ENCODE results near the gene SSNA1.

SSNA1 gene, protein sequence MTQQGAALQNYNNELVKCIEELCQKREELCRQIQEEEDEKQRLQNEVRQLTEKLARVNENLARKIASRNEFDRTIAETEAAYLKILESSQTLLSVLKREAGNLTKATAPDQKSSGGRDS

DNA sequence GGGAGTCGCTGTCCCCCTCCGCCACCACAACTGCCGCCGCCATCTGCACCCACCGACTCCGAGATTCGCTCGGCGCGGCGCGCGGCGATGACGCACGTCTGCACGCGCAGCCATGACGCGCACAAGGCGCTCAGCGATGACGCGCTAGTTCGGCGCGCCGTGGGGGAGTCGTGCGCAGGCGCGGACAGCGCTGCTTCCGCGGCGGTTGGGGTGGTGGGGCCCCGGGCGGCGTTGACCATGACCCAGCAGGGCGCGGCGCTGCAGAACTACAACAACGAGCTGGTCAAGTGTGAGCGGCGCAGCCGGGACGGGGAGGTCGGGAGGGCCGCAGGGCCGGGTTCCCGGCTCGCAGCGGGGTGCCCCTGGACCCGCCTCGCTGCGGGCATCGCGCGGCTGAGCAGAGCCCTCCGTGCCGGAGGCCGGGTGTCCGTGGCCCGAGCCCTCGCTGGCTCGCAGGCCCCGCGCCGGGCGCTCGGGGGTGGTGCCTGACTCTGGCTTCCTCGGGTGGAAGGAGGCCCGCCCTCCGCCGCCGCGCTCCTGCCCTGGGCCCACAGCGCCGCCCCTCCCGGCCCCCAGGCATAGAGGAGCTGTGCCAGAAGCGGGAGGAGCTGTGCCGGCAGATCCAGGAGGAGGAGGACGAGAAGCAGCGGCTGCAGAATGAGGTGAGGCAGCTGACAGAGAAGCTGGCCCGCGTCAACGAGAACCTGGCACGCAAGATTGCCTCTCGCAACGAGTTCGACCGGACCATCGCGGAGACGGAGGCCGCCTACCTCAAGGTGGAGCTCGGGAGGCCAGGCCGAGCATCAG, at the start of gene SSNA1, which contains the start of gene ANAPC2:
Gene SSNA1 (plus strand): TSS at position 187 of the 807 bp plus-strand sequence. CDS start 51 bp downstream, at position 238.
Gene ANAPC2 (minus strand): TSS at position 71 of the 807 bp plus-strand sequence. CDS start 28 bp downstream, at position 43.
- DNase-seq: peak; percentile 85

DNA sequence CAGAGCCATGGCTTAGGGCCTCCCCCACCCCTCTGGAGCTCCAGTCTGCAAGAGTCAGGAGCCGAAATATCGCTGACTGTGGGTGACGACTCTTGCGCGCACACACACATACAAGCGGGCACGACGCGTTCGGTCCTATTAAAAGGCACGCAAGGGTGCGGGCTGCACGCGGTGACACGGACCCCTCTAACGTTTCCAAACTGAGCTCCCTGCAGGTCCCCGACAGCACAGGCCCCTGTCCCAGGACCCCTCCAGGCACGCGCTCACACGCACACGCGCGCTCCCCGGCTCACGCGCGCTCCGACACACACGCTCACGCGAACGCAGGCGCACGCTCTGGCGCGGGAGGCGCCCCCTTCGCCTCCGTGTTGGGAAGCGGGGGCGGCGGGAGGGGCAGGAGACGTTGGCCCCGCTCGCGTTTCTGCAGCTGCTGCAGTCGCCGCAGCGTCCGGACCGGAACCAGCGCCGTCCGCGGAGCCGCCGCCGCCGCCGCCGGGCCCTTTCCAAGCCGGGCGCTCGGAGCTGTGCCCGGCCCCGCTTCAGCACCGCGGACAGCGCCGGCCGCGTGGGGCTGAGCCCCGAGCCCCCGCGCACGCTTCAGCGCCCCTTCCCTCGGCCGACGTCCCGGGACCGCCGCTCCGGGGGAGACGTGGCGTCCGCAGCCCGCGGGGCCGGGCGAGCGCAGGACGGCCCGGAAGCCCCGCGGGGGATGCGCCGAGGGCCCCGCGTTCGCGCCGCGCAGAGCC, 49.6 kb upstream of the SSNA1 start, which contains the start of gene GRIN1:
Gene GRIN1 (plus strand): TSS at position 433 of the 746 bp plus-strand sequence. CDS start 333 bp downstream, outside the sequence.
- no peak for DNase-seq

DNA sequence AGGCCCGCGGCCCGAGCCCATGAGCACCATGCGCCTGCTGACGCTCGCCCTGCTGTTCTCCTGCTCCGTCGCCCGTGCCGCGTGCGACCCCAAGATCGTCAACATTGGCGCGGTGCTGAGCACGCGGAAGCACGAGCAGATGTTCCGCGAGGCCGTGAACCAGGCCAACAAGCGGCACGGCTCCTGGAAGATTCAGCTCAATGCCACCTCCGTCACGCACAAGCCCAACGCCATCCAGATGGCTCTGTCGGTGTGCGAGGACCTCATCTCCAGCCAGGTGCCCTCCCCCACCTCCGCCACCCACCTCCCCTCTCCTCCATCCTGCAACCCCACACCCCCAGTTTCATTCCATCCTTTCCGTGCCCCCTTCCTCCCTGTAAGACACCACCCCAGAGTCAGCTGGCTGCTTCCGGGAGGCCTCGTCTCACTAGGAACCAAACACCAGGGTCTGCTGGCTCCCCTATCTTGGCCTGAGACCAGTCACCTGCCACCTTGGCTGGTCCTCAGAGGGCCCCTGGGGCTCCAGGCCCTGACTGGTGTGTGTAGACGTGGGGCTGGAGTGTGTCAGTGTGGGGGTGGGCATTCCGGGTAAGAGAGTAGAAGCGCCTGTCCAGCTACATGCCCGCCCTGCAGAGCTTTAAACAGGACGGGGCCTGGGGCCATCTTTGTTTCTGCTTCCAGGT, 48.9 kb upstream of the SSNA1 start:
- DNase-seq: no peak

DNA sequence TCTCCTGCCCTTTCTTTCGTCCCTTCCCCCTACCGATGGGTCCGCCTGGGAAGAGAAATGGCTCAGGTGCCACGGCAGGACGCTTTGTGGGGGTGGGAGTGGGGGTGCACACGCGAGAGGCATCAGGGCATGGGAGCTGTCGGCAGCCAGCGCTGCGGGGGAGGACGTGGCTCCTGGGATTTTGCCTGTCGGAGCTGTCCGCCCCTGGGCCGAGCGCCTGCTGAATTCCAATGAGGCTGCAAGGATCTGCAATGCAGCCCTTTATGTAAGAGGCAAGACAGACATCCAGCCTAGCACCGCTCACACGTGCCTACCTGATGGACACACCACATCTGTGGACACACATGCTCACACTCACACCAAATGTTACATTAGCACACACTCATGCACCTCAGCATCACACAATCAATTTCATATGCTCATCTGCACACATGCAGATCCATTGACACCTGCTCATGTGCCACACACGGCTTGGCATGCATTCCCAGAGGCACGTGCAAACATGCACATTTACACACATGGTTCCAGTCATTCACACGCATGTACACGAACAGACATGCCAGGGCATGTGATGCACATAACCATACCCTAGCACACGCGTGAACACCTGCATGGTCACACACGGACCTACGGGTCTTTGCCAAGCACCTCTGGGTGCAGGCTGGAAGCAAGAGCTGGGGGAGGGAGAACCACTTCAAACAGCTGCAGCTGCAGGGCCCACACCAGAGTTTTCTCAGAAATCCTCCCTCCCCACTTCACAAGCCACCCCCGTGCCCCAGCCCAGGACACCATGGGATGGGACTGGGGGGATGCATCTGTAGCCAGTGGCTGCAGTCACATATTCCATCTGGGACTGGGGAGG, 48.1 kb upstream of the SSNA1 start:
- no peak for DNase-seq

DNA sequence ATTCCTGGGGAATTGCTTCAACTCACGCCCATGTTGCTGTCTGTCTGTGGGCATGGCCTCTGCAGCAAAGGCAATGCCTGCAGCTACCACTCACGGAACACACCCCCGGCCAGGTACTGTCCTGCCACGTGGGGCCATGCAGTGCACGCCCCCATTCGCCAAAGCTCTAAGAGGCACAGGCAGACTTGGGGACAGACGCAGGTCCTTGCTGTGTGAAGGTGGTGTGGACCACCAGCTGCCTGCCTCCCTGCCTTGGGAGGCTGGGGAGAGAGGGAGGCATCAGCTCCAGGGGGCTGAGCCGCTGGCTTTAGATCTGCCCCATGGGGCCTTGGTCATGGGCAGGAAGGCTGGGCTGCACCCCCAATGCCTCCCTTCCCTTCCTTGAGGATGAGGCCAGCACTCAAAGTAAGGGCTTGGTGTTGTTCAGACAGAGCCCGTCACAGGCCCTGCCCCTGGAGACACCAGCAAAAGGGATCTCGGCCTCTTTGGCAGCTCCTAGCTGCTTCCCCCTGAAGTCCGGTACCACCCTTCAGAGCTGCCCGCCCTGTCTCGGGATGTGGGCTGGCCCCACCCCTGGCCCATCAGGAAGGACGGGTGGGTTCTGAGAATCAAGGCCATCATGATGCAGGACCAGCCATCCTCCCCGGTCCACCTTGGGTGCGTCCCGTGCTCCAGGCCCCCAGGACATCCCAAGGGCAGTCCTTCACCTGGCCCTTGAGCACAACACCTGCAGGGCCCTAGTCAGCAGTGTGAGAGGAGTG, 47.2 kb upstream of the SSNA1 start:
- DNase-seq: no peak

DNA sequence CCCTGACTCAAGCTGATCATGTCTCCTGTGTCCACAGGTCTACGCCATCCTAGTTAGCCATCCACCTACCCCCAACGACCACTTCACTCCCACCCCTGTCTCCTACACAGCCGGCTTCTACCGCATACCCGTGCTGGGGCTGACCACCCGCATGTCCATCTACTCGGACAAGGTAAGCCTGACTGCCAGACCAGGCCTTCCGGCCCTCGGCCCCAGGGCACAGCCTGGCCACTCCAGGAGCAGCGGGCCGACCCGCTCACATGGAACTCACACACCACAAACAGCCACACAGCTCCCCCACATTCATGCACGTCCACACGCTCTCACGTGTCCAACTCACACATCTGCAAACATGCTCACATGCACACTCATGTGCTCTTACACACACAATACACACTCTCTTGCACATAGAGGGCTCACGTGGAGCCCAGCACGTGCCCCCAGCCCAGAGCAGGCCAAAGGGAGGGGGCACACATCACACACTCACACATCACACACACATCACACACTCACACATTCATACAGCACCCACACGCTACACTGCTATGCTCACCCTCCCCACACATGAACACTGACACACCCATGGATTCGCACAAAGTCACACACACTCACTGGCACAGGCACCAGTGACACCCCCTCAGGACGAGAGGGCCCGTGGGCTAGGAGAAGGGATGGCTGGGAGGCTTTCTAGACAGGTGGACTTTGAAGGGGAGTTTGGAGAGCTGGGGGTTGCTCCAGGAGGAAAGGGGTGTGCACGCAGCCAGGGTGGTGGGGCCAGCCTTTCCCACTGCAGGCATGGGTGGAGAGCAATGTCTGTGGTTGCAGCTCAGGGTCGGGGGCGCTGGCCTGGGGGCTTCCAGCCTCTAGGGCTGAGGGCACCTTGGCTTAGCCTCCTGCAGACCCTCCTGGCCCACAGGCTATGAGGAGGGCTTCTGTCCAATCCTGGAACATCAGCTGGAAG, 46.2 kb upstream of the SSNA1 start:
- DNase-seq: no peak

DNA sequence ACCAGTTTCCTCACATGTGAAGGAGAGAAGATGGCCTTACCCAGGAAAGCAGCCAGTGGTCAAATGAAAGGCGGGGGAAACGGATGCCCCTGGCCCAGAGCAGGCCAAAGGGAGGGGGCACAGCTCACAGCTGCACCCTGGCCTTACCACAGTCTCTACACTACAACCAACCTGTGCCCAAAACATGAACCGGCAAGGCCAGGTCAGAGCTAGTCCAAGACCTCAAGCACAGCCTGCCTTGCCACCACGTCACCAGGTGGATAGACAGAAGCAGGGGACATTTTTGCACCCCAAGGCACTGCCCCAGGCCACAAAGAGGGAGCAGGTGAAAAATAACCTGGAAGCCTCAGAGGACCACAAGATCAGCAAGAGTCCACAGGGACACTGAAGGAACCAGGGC, 45.0 kb upstream of the SSNA1 start:
- no peak for DNase-seq

DNA sequence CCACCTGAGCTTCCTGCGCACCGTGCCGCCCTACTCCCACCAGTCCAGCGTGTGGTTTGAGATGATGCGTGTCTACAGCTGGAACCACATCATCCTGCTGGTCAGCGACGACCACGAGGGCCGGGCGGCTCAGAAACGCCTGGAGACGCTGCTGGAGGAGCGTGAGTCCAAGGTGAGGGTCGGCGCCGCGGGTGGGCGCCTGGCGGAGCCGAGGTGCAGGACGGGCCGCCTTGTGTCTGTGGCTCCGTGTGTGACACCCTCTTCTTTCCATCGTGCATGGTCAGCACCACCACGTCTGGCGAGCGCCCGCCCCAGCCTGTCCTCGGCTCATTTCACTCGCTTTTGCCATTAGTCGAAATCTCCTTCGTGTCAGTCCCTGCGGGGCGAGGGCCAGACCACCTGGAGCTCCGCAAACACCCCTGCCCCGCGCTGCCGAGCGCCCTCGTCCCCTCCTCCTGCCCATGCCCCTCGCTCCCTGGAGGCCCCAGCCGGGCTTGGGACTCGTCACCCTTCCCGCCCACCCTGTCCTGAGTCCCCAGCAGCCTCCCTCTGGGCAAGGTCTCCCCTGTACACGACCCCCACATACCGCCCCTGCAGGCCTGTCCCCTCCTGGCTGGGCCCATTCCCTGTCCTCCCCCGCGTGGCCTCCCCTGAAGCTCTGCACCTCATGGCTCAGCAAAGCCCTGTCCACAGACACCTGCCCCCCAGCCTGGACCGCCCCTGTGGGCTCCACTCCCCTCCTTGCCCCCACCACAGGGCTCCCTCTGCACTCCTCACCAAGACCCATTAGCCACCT, 42.5 kb upstream of the SSNA1 start:
- no peak for DNase-seq

DNA sequence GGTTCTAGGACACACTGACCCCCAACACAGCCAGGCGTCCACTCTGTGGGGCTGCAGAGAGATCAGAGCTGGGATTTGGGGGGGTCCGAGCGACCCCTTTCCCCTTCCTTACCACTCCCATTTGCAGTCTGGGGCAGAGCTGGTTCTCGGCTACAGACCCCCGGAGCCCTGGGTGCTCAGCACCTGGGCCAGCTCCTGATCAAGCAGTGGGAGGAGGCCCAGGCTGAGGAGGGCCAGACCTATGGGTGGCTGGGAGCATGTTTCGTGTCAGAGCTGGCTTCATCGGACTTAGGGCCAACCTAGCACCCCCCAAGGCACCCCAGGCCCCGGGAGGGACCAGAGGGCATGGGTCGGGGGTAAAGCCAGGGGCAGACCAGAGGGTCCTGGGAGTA, 42.0 kb upstream of the SSNA1 start:
- DNase-seq: no peak

DNA sequence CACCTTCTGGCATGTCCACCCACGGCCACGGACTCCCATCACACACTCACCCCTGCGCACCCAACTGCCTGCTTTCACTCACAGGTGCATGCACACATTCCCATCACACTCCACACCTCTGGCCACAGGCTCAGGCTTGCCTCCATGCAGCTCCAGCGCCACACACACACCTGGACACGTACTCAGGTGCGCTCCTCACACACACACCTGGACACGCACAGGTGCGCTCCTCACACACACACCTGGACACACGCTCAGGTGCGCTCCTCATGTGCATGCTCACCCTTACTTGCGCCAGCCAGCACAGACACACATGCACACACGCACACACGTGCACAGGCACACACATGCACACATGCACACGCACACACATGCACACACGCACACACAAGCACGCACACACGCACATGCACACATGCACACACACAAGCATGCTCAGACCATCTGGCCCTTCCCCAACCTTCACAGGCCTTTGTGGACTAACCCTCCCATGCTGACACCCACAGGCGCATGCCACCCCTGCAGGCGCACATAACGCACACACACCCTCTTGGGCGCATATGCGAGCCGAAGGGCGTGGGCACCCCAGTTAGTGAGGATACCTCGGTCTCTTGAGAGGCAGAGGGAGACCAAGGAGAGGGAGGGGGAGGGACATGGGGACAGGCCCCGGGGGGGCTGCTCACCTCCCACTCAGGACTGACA, 41.2 kb upstream of the SSNA1 start:
- no peak for DNase-seq

DNA sequence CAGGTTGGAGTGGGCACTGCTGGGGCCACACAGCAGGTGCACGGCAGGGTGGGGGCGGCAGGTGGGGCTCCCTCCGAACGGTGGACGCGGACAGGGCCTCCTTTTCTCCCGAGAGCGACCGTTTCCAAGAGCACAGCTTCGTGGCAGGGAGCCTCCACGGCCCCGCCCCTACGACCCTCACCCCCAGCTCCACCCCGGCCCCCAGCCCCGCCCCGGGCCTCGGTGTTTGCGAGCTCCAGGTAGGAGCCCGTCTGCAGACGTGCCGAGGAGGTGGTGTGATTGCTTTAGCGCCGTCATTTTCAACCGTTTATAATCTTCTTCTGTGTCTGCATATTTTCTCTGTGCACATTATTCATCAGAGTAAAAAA, 40.7 kb upstream of the SSNA1 start:
- no peak for DNase-seq

DNA sequence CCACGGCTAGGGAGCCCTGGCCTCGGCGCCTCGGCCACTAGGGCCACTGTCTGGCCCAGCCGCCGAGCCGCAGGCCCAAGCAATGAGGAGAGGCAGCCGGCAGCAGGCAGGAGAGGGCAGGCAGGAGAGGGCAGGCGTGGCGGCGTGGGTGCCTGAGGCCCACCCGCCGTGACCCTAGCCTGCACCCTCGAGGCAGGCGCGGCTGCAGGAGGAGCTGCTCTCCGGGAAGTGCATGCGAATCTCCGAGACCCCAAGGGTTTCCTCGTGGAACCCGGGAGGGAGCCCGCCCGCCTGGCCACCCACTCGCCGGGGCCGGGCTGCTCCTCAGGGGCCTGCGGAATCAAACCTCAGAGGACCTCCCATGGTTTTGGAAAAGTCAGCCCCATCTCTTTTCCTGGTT, 40.2 kb upstream of the SSNA1 start:
- no peak for DNase-seq

DNA sequence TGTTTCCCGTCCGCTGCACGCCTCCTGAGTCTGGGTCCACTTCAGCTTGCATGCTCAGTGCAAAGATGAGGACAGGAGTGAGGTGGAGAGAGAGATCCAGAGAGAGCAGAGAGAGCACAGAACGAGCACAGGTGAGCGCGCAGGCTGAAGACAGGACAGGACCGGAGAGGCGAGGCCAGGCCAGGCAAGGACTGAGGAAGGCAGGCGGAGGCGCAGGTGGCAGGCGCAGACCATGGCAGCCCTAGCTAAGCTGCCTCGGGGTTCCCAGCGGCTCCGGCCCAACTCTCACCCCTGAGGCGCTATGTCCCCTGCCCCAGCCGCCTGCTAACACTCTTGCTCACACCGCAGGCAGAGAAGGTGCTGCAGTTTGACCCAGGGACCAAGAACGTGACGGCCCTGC, 39.8 kb upstream of the SSNA1 start:
- DNase-seq: no peak

DNA sequence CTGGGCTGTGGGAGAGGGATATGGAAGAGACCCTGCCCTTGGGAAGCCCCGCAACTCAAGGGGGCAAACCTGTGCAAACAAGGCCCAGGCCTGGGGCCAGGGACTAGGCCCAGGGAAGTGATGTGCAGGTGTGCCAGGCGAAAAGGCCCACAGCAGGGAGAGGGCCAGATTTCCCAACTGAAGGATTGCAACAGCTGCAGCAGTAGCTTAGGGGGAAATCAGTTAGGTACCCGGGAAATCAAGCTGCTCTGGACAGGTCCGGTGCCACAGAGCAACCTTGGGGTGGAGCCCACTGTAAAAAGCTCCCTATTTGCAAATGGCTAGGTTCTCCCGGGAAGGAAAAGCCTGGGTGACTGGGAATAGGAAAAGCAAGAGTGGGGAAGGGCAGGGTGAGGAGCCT, 39.1 kb upstream of the SSNA1 start:
- DNase-seq: no peak

DNA sequence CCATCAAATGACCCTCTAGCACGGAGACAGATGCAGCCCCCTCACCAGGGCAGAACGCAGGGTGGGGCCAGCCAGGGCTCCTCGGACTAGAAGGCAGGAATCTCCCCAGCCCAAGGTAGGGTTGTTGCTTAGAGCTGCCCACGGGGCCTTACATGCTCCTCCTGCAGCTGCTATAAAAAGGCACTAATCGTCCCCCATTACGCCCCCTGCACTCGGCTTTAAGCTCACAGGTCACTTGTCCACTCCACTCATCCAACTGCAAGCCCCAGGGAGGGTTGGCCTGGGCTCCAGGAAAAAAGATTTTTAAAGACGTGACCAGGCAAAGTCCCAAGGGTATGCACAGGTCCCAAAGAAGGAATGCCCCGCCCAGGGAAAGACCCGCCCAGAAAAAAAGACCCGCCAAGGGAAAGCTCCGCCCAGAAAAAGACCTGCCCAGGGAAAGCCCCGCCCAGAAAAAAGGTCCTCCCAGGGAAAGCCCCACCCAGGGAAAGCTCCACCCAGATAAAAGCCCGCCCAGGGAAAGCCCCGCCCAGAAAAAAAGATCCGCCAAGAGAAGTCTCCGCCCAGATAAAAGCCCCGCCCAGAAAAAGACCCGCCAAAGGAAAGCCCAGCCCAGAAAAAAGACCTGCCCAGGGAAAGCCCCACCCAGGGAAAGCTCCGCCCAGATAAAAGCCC, 38.4 kb upstream of the SSNA1 start:
- DNase-seq: no peak

DNA sequence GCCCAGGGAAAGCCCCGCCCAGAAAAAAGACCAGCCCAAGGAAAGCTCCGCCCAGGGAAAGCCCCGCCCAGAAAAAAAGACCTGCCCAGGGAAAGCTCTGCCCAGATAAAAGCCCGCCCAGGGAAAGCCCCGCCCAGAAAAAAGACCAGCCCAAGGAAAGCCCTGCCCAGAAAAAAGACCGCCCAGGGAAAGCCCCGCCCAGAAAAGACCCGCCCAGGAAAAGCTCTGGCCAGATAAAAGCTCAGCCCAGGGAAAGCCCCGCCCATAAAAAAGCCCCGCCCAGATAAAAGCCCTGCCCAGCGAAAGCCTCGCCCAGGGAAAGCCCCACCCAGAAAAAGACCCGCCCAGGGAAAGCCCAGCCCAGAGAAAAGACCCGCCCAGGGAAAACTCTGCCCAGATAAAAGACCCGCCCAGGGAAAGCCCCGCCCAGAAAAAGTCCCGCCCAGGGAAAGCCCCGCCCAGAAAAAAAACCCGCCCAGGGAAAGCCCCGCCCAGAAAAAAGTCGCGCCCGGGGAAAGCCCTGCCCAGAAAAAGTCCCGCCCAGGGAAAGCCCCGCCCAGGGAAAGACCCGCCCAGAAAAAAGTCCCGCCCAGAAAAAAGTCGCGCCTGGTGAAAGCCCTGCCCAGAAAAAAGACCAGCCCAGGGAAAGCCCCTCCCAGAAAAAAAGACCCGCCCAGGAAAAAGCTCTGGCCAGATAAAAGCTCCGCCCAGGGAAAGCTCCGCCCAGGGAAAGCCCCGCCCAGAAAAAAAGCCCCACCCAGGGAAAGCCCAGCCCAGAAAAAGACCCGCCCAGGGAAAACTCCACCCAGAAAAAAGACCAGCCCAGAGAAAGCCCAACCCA, 37.6 kb upstream of the SSNA1 start:
- DNase-seq: no peak

DNA sequence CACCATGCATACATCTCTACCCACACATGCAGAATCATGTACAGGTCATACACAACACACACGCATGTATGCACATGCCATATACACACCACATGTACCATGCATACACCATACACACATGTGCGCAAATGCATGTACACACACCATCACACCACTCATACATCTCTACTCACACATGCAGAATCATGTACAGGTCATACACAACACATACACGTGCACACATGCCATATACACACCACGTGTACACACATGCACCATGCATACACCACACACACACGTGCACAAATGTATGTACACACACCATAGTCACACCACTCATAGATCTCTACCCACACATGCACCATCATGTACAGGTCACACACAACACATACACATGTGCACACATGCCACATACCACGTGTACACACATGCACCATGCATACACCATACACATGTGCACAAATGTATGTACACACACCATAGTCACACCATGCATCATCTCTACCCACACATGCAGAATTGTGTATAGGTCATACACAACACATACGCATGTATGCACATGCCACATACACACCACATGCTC, 35.6 kb upstream of the SSNA1 start:
- no peak for DNase-seq

Data from NCI-H1105 (cell line).